HEK293 (cell line): ENCODE measurements around the gene PRPF6.
A peak's percentile ranks its signal among the peaks of the same experiment; 100 is the strongest.

ENCODE experiments used
- FEZF1 ChIP-seq: fragments of 450-650 bp; formaldehyde crosslinking; IDR thresholded peaks from 2 replicates; pipeline ENCODE4 v1.5.1; 2016; ENCODE audit warnings: missing biosample characterization, missing genetic modification characterization
- GLIS1 ChIP-seq: fragments of 450-650 bp; formaldehyde crosslinking; IDR thresholded peaks from 2 replicates; pipeline ENCODE4 v1.5.1; 2016; ENCODE audit warnings: missing biosample characterization, missing genetic modification characterization
- HOXC10 ChIP-seq: sonication (generic); formaldehyde crosslinking; IDR thresholded peaks from 2 replicates; pipeline ENCODE4 v1.8.1; 2023; ENCODE audit warnings: mild to moderate bottlenecking, missing genetic modification reagents
- KLF10 ChIP-seq: fragments of 450-650 bp; IDR thresholded peaks from 2 replicates; pipeline ENCODE4 v1.5.1; 2018; ENCODE audit warnings: missing biosample characterization, mild to moderate bottlenecking, missing genetic modification characterization
- KLF16 ChIP-seq: fragments of 450-650 bp; formaldehyde crosslinking; IDR thresholded peaks from 2 replicates; pipeline ENCODE4 v1.5.1; 2017; ENCODE audit warnings: missing biosample characterization, missing genetic modification characterization
- KLF8 ChIP-seq: fragments of 450-650 bp; formaldehyde crosslinking; IDR thresholded peaks from 2 replicates; pipeline ENCODE4 v1.5.1; 2016; ENCODE audit warnings: missing biosample characterization, missing genetic modification characterization
- REST ChIP-seq: fragments of 450-650 bp; formaldehyde crosslinking; IDR thresholded peaks from 2 replicates; pipeline ENCODE4 v1.5.1; 2016; ENCODE audit warnings: missing biosample characterization, missing genetic modification characterization
- SP2 ChIP-seq: fragments of 450-650 bp; formaldehyde crosslinking; IDR thresholded peaks from 2 replicates; pipeline ENCODE4 v1.5.1; 2016; ENCODE audit warnings: missing biosample characterization, missing genetic modification characterization
- ZBTB10 ChIP-seq: fragments of 450-650 bp; formaldehyde crosslinking; IDR thresholded peaks from 2 replicates; pipeline ENCODE4 v1.5.1; 2016; ENCODE audit warnings: missing biosample characterization, missing genetic modification characterization
- ZBTB17 ChIP-seq: fragments of 450-650 bp; formaldehyde crosslinking; IDR thresholded peaks from 2 replicates; pipeline ENCODE4 v1.5.1; 2016; ENCODE audit warnings: missing biosample characterization, missing genetic modification characterization
- ZBTB48 ChIP-seq: fragments of 450-650 bp; formaldehyde crosslinking; IDR thresholded peaks from 2 replicates; pipeline ENCODE4 v1.5.1; 2016; ENCODE audit warnings: missing biosample characterization, missing genetic modification characterization
- ZBTB8A ChIP-seq: fragments of 450-650 bp; formaldehyde crosslinking; IDR thresholded peaks from 2 replicates; pipeline ENCODE4 v1.5.1; 2016; ENCODE audit warnings: missing biosample characterization, missing genetic modification characterization
- ZFP37 ChIP-seq: fragments of 450-650 bp; formaldehyde crosslinking; IDR thresholded peaks from 2 replicates; pipeline ENCODE4 v1.5.1; 2016; ENCODE audit warnings: missing biosample characterization, missing genetic modification characterization
- ZNF114 ChIP-seq: fragments of 450-650 bp; formaldehyde crosslinking; IDR thresholded peaks from 2 replicates; pipeline ENCODE4 v1.5.0; 2017; ENCODE audit warnings: missing biosample characterization, missing genetic modification characterization
- ZNF138 ChIP-seq: fragments of 450-650 bp; formaldehyde crosslinking; IDR thresholded peaks from 2 replicates; pipeline ENCODE4 v1.5.1; 2016; ENCODE audit warnings: missing biosample characterization, missing genetic modification characterization, borderline replicate concordance
- ZNF184 ChIP-seq: fragments of 450-650 bp; IDR thresholded peaks from 2 replicates; pipeline ENCODE4 v1.5.1; 2018; ENCODE audit warnings: missing biosample characterization, mild to moderate bottlenecking, missing genetic modification characterization
- ZNF202 ChIP-seq: fragments of 450-650 bp; formaldehyde crosslinking; IDR thresholded peaks from 2 replicates; pipeline ENCODE4 v1.5.1; 2016; ENCODE audit warnings: missing biosample characterization, missing genetic modification characterization, borderline replicate concordance
- ZNF324 ChIP-seq: fragments of 450-650 bp; formaldehyde crosslinking; IDR thresholded peaks from 2 replicates; pipeline ENCODE4 v1.5.1; 2016; ENCODE audit warnings: missing biosample characterization, missing genetic modification characterization
- ZNF335 ChIP-seq: fragments of 450-650 bp; formaldehyde crosslinking; conservative IDR thresholded peaks from 2 replicates; pipeline ENCODE4 v1.5.1; 2016; ENCODE audit warnings: missing biosample characterization, missing genetic modification characterization
- ZNF350 ChIP-seq: fragments of 450-650 bp; formaldehyde crosslinking; IDR thresholded peaks from 2 replicates; pipeline ENCODE4 v1.5.0; 2017; ENCODE audit warnings: missing biosample characterization, mild to moderate bottlenecking, missing genetic modification characterization
- ZNF37A ChIP-seq: fragments of 450-650 bp; IDR thresholded peaks from 2 replicates; pipeline ENCODE4 v1.5.1; 2018; ENCODE audit warnings: missing biosample characterization, missing genetic modification characterization
- ZNF423 ChIP-seq: fragments of 450-650 bp; formaldehyde crosslinking; IDR thresholded peaks from 2 replicates; pipeline ENCODE4 v1.5.1; 2016; ENCODE audit warnings: missing biosample characterization, missing genetic modification characterization
- ZNF600 ChIP-seq: fragments of 450-650 bp; formaldehyde crosslinking; IDR thresholded peaks from 2 replicates; pipeline ENCODE4 v1.5.1; 2016; ENCODE audit warnings: missing biosample characterization, missing genetic modification characterization
- ZNF677 ChIP-seq: fragments of 450-650 bp; IDR thresholded peaks from 2 replicates; pipeline ENCODE4 v1.5.0; 2018; ENCODE audit warnings: missing biosample characterization, mild to moderate bottlenecking, missing genetic modification characterization, moderate library complexity
- ZNF768 ChIP-seq: fragments of 450-650 bp; formaldehyde crosslinking; IDR thresholded peaks from 2 replicates; pipeline ENCODE4 v1.5.1; 2018; ENCODE audit warnings: missing biosample characterization, mild to moderate bottlenecking, missing genetic modification characterization
- ZNF830 ChIP-seq: fragments of 450-650 bp; IDR thresholded peaks from 2 replicates; pipeline ENCODE4 v1.5.0; 2018; ENCODE audit warnings: missing biosample characterization, missing genetic modification characterization, low read depth, mild to moderate bottlenecking, moderate library complexity
- TF ChIP-seq, protein P1 (sequence below): fragments of 450-650 bp; formaldehyde crosslinking; IDR thresholded peaks from 2 replicates; pipeline ENCODE4 v1.5.1; 2016; ENCODE audit warnings: missing biosample characterization, missing genetic modification characterization
- TF ChIP-seq, protein P2 (sequence below): fragments of 450-650 bp; formaldehyde crosslinking; IDR thresholded peaks from 2 replicates; pipeline ENCODE4 v1.5.1; 2016; ENCODE audit warnings: missing biosample characterization, missing genetic modification characterization
- TF ChIP-seq, protein P3 (sequence below): fragments of 450-650 bp; formaldehyde crosslinking; IDR thresholded peaks from 2 replicates; pipeline ENCODE4 v1.5.1; 2016; ENCODE audit warnings: missing biosample characterization, missing genetic modification characterization
- TF ChIP-seq, protein P4 (sequence below): fragments of 450-650 bp; formaldehyde crosslinking; IDR thresholded peaks from 2 replicates; pipeline ENCODE4 v1.5.1; 2017; ENCODE audit warnings: missing biosample characterization, missing genetic modification characterization

PRPF6 gene

DNA sequence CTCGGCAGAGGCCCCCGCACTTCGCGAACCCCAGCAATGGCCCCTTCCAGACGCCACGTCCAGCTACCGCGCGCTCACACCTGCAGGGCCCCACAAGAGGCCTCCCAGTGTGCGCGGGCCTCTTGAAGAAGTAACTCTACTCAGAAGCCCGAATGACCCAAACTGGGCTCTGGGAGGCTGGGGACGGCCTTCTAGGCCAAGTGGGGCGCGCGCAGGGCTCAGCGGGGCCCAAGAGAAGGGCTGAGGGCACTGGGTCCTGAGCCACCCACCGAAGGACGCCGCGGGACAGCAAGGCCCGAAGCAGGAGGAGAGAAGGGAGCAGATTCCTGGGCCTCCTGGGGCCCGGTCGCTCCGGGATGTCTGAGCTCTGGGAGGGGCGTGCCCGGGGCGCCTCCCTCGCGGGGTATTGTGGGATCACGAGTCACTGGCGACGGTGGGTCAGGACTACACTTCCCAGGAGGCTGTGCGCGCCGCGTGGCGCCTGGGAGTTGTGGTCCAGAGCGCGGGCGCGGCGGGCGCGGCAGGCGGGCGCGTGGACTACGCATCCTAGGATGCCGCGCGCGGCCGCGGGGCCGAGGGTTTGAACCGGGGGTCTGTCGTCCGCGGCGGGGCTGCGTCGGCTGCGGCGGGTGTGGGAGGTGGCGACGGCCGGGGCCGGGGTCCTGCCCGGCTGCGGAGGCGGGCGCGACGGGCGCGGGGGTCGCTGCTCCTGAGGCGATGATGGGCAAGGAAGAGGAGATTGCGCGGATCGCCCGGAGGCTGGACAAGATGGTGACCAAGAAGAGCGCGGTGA is 81.9 kb downstream of the PRPF6 start, which contains the start of gene TCEA2 (continued):
- TF ChIP-seq, protein P1, sequence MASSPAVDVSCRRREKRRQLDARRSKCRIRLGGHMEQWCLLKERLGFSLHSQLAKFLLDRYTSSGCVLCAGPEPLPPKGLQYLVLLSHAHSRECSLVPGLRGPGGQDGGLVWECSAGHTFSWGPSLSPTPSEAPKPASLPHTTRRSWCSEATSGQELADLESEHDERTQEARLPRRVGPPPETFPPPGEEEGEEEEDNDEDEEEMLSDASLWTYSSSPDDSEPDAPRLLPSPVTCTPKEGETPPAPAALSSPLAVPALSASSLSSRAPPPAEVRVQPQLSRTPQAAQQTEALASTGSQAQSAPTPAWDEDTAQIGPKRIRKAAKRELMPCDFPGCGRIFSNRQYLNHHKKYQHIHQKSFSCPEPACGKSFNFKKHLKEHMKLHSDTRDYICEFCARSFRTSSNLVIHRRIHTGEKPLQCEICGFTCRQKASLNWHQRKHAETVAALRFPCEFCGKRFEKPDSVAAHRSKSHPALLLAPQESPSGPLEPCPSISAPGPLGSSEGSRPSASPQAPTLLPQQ (tag by site-specific recombination) = peak; percentile 86
- TF ChIP-seq, protein P2, sequence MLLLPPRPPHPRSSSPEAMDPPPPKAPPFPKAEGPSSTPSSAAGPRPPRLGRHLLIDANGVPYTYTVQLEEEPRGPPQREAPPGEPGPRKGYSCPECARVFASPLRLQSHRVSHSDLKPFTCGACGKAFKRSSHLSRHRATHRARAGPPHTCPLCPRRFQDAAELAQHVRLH (tag by site-specific recombination) = peak; percentile 61
- TF ChIP-seq ZBTB8A (tag by site-specific recombination) (peak; percentile 94), KLF8 (tag by site-specific recombination) (peak; percentile 96), KLF16 (peak; percentile 50), ZBTB17 (peak; percentile 82), ZNF335 (peak; percentile 85), HOXC10 (CRISPR knock-in tag) (0 out of 2 replicates have a peak, but pooled peaks have one; percentile 3), ZNF37A (tag by site-specific recombination) (no peak), FEZF1 (no peak), ZNF677 (tag by site-specific recombination) (peak; percentile 53; the same call in 1 of the 2 replicates), ZBTB10 (peak; percentile 68), ZNF600 (tag by site-specific recombination) (no peak), ZNF830 (tag by site-specific recombination) (no peak), KLF10 (tag by site-specific recombination) (peak; percentile 68; the same call in 1 of the 2 replicates), ZNF768 (tag by site-specific recombination) (no peak), ZNF423 (tag by site-specific recombination) (peak; percentile 96), ZNF114 (no peak), ZNF350 (tag by site-specific recombination) (no peak), ZNF324 (peak; percentile 61), ZFP37 (0 out of 2 replicates have a peak, but pooled peaks have one; percentile 18), ZNF202 (tag by site-specific recombination) (no peak), SP2 (tag by site-specific recombination) (peak; percentile 26; the same call in 1 of the 2 replicates), REST (0 out of 2 replicates have a peak, but pooled peaks have one; percentile 42), ZNF138 (no peak), ZNF184 (tag by site-specific recombination) (no peak), GLIS1 (tag by site-specific recombination) (peak; percentile 97), ZBTB48 (peak; percentile 44; the same call in 1 of the 2 replicates)
- TF ChIP-seq, protein P3, sequence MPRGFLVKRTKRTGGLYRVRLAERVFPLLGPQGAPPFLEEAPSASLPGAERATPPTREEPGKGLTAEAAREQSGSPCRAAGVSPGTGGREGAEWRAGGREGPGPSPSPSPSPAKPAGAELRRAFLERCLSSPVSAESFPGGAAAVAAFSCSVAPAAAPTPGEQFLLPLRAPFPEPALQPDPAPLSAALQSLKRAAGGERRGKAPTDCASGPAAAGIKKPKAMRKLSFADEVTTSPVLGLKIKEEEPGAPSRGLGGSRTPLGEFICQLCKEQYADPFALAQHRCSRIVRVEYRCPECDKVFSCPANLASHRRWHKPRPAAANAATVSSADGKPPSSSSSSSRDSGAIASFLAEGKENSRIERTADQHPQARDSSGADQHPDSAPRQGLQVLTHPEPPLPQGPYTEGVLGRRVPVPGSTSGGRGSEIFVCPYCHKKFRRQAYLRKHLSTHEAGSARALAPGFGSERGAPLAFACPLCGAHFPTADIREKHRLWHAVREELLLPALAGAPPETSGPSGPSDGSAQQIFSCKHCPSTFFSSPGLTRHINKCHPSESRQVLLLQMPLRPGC (tag by site-specific recombination) = no peak
- TF ChIP-seq, protein P4, sequence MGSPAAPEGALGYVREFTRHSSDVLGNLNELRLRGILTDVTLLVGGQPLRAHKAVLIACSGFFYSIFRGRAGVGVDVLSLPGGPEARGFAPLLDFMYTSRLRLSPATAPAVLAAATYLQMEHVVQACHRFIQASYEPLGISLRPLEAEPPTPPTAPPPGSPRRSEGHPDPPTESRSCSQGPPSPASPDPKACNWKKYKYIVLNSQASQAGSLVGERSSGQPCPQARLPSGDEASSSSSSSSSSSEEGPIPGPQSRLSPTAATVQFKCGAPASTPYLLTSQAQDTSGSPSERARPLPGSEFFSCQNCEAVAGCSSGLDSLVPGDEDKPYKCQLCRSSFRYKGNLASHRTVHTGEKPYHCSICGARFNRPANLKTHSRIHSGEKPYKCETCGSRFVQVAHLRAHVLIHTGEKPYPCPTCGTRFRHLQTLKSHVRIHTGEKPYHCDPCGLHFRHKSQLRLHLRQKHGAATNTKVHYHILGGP (tag by site-specific recombination) = no peak
